PC-9 (cell line): ENCODE results near the gene GAK. TPM values are rescaled to one million over a fixed set of nuclear protein-coding genes. Genes with fewer than 3 reads are reported as not detected.

ENCODE experiments used
- BruUV-seq: library from RNA; stranded (reverse); fragments of 400-500 nt; replicated peaks from 2 replicates; lab custom pipeline; 2021; lab: Mats Ljungman, UMichigan
- CTCF ChIA-PET: fragments of 300-600 bp; sonication (Branson Sonifier 250); formaldehyde crosslinking; loops from one replicate; lab custom pipeline; 2022; ENCODE audit warnings: antibody characterized with exemption; lab: Charles Lee
- POLR2A ChIA-PET: fragments of 300-600 bp; sonication (Branson Sonifier 250); formaldehyde crosslinking; loops from one replicate; lab custom pipeline; 2022; ENCODE audit warnings: antibody characterized with exemption; ENCODE audit not compliant: unreplicated experiment; lab: Charles Lee
- DNase-seq, 2 experiments: peaks; one replicate each; pipeline versions ENCODE4 v3.0.0 to v3.0.0-alpha.2; 2015 to 2022; ENCODE audit warnings: mixed read lengths in 1 of 2
- H2AFZ ChIP-seq: fragments of 200-600 bp; sonication (generic); 2 replicates; pipeline ENCODE4 v1.8.1; 2017; ENCODE audit warnings: antibody characterized with exemption
- H3F3A ChIP-seq: fragments of 200-600 bp; sonication (generic); 2 replicates; pipeline ENCODE4 v1.8.1; 2017; ENCODE audit warnings: antibody characterized with exemption, mild to moderate bottlenecking, low read depth; ENCODE audit not compliant: insufficient read depth
- H3K27ac ChIP-seq: fragments of 200-600 bp; sonication (generic); 2 replicates; pipeline ENCODE4 v1.6.1; 2016; ENCODE audit warnings: mixed run types
- H3K27me3 ChIP-seq: fragments of 200-600 bp; sonication (generic); 2 replicates; pipeline ENCODE4 v1.6.1; 2016; ENCODE audit warnings: low read depth, mixed run types; ENCODE audit not compliant: insufficient read depth
- H3K36me3 ChIP-seq: fragments of 200-600 bp; sonication (generic); 2 replicates; pipeline ENCODE4 v1.6.1; 2016; ENCODE audit warnings: low read depth, mixed run types
- H3K4me1 ChIP-seq: fragments of 200-600 bp; sonication (generic); replicated peaks from 2 replicates; pipeline ENCODE4 v1.6.1; 2016; ENCODE audit warnings: mixed run types; ENCODE audit not compliant: insufficient read depth
- H3K4me2 ChIP-seq: fragments of 200-600 bp; sonication (generic); 2 replicates; pipeline ENCODE4 v1.6.1; 2017; ENCODE audit warnings: mixed run types
- H3K4me3 ChIP-seq: fragments of 200-600 bp; sonication (generic); 2 replicates; pipeline ENCODE4 v1.6.1; 2016; ENCODE audit warnings: mixed run types
- H3K79me2 ChIP-seq: fragments of 200-600 bp; sonication (generic); 2 replicates; pipeline ENCODE4 v1.6.1; 2017; ENCODE audit warnings: low read depth, mixed run types
- H3K9me2 ChIP-seq: fragments of 200-600 bp; sonication (generic); 2 replicates; pipeline ENCODE4 v1.8.1; 2017; ENCODE audit warnings: mild to moderate bottlenecking; ENCODE audit not compliant: insufficient read depth
- H3K9me3 ChIP-seq: fragments of 200-600 bp; sonication (generic); 2 replicates; pipeline ENCODE4 v1.8.1; 2016; ENCODE audit warnings: low read depth; ENCODE audit not compliant: insufficient read depth
- H4K20me1 ChIP-seq: fragments of 200-600 bp; sonication (generic); 2 replicates; pipeline ENCODE4 v1.8.1; 2017; ENCODE audit not compliant: insufficient read depth
- EZH2 ChIP-seq: fragments of 200-600 bp; sonication (generic); IDR thresholded peaks from 2 replicates; pipeline ENCODE4 v1.8.0; 2017; ENCODE audit warnings: antibody characterized with exemption, low read depth
- intact Hi-C: fragments of 100-400 bp; cut with micrococcal nuclease; formaldehyde crosslinking; loops from one replicate; pipeline ENCODE4 v1.10.0; 2022; ENCODE audit not compliant: unreplicated experiment
- total RNA-seq: library from RNA; stranded (reverse); gene quantifications from 2 replicates; pipeline ENCODE4 v1.2.3, GENCODE V29; 2021
- TF ChIP-seq, protein P1 (sequence below): fragments of 200-600 bp; sonication (generic); conservative IDR thresholded peaks from 2 replicates; pipeline ENCODE4 v1.6.1; 2017; ENCODE audit warnings: mixed run types, antibody characterized with exemption, mild to moderate bottlenecking, moderate library complexity

GAK gene
- total RNA-seq, 1 experiment from 2014 or later, result 114 TPM

DNA sequence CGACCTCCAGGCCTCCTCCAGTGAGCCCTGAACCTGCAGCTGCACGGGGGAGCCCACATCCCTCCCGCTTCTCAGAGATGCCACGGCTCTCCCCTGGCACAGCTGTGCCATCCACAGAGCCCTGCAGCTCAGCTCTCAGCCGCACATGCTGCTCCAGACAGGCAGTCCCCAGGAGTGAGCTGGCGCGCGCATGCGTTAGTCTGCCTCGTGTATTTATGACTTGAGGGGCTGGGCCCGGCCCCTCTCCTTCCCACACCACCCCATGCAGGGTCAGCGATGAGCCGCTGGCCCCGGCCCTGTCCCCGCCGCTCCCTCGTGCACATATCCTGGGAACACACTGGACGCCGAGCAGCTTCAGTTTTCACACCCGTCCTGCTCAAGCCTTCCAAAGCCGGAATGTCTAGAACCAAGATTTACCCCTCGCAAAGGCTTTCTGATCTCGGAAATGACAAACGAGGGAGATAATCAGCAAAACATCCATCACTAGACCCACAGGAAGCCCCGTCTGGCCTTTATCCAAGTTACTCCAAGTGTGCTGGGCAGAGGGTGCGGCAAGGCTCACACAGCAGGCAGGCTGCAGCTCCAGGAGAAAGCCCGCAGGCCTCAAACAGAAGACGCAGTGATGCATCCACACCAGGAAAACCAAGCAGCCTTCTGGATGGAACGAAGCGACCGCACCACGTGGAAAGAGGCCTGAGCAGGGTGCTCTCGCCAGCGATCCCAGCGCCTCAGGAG lies 24.3 kb downstream of the GAK start:
- no peaks in the 10 kb centered on the region for H3K79me2 ChIP-seq
- H3K4me2 ChIP-seq, result no peak overlapping the region
- H3K4me1 ChIP-seq, result no peaks in the 10 kb centered on the region
- H3K9me2 ChIP-seq, result no peaks in the 10 kb centered on the region
- no TSS peak for BruUV-seq
- intact Hi-C loops, result no loop called here
- no peaks in the 10 kb centered on the region for H3K9me3 ChIP-seq
- peaks cover 8% of the 10 kb centered on the region for H3F3A ChIP-seq
- POLR2A ChIA-PET, result interaction anchor here (0.5 kb wide), 1 partner anchor 17 kb away, joined by 5 read pairs; no protein-coding TSS in a partner anchor
- no peak overlapping the region for H2AFZ ChIP-seq
- 0 out of 2 replicates have a peak, but pooled peaks cover 4% of the 10 kb centered on the region for H3K36me3 ChIP-seq
- CTCF ChIA-PET, result no interaction called here
- H4K20me1 ChIP-seq, result peaks cover 15% of the 10 kb centered on the region
- TF ChIP-seq, protein P1, sequence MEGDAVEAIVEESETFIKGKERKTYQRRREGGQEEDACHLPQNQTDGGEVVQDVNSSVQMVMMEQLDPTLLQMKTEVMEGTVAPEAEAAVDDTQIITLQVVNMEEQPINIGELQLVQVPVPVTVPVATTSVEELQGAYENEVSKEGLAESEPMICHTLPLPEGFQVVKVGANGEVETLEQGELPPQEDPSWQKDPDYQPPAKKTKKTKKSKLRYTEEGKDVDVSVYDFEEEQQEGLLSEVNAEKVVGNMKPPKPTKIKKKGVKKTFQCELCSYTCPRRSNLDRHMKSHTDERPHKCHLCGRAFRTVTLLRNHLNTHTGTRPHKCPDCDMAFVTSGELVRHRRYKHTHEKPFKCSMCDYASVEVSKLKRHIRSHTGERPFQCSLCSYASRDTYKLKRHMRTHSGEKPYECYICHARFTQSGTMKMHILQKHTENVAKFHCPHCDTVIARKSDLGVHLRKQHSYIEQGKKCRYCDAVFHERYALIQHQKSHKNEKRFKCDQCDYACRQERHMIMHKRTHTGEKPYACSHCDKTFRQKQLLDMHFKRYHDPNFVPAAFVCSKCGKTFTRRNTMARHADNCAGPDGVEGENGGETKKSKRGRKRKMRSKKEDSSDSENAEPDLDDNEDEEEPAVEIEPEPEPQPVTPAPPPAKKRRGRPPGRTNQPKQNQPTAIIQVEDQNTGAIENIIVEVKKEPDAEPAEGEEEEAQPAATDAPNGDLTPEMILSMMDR, result no peak
- TF ChIP-seq EZH2, result no peak
- no peaks in the 10 kb centered on the region for H3K27me3 ChIP-seq
- no peak overlapping the region for H3K27ac ChIP-seq
- H3K4me3 ChIP-seq, result no peak overlapping the region
- DNase-seq, result no peak

DNA sequence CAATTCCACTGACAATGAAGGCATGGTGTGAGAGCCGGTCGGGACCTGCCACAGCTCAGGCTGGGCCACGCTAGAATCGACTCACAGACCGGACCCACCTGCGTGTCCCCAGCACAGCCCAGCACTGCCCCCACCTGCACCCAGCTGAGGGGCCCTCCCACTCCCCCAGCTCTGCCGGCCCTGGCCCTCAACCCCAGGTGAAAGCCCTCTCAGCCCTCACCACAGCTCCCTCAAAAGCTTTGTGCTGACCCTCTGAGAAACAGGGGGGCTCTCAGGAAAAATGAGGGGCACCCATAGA lies 25.1 kb downstream of the GAK start:
- ChIA-PET POLR2A (no interaction called here), CTCF (no interaction called here)
- Histone ChIP-seq H3K4me1 (no peaks in the 10 kb centered on the region), H3K36me3 (no peaks in the 10 kb centered on the region), H3K27ac (no peak overlapping the region), H4K20me1 (peaks cover 7% of the 10 kb centered on the region; the same call in 1 of the 2 replicates), H3K79me2 (no peaks in the 10 kb centered on the region), H3F3A (peaks cover 8% of the 10 kb centered on the region), H3K27me3 (no peaks in the 10 kb centered on the region), H3K4me3 (no peak overlapping the region), H3K4me2 (no peak overlapping the region), H3K9me2 (no peaks in the 10 kb centered on the region), H3K9me3 (no peaks in the 10 kb centered on the region), H2AFZ (no peak overlapping the region)
- TF ChIP-seq, protein P1, result no peak
- no peak for TF ChIP-seq EZH2
- intact Hi-C loops, result no loop called here
- DNase-seq, result no peak
- BruUV-seq, result no TSS peak

DNA sequence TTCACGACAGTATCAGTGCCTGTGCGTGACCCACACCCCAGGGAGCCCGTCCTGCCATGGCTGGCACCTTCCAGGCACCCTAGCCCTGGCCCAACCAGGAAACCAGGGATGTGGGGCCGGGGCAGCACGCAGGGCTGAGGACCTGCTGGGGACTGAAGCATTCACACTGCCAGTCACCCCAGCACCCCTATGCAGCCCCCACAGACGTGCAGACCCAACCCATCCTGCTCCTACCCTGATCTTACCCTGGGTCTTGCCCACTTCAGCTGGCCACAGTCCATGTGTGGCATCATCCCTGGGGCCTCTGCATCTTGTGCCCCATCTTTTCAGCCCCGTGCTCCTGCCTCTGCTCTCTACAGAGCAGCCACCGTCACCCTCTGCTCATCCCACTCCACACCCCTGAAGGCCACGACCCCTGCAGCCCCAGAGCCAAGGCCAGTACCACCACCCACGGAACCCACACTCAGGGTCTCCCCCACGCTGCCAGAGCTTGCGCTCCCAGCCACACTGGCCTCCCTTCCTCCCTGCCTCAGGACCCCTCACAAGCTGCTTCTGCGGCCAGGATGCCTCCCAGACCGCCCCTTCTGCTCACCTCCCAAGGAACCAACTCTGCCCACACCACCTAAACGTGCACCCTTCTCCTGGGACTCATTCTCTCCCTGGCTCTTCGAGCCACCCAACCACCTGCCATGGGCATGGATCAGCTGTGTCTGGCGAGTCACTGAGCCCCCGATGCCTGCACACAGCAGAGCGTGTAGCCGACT lies 25.6 kb downstream of the GAK start:
- no peak overlapping the region for H3K4me3 ChIP-seq
- no peak for DNase-seq
- H3K36me3 ChIP-seq, result no peaks in the 10 kb centered on the region
- no peaks in the 10 kb centered on the region for H3K79me2 ChIP-seq
- POLR2A ChIA-PET, result no interaction called here
- H3K4me1 ChIP-seq, result no peaks in the 10 kb centered on the region
- no peaks in the 10 kb centered on the region for H3K9me2 ChIP-seq
- H3K27ac ChIP-seq, result no peak overlapping the region
- H3K9me3 ChIP-seq, result no peaks in the 10 kb centered on the region
- no peak overlapping the region for H2AFZ ChIP-seq
- no TSS peak for BruUV-seq
- H3K27me3 ChIP-seq, result no peaks in the 10 kb centered on the region
- CTCF ChIA-PET, result no interaction called here
- peaks cover 8% of the 10 kb centered on the region for H3F3A ChIP-seq
- H3K4me2 ChIP-seq, result no peak overlapping the region
- intact Hi-C loops, result no loop called here
- peaks cover 7% of the 10 kb centered on the region; the same call in 1 of the 2 replicates for H4K20me1 ChIP-seq
- no peak for TF ChIP-seq EZH2
- TF ChIP-seq, protein P1, result no peak
